Measurements from ENCODE around the gene ZBTB45. TPM values are rescaled to one million over a fixed set of nuclear protein-coding genes. Genes with fewer than 3 reads are reported as not detected.

Gene ZBTB45
- total RNA-seq, 1 experiment from 2014 or later: 12.0 TPM

DNA sequence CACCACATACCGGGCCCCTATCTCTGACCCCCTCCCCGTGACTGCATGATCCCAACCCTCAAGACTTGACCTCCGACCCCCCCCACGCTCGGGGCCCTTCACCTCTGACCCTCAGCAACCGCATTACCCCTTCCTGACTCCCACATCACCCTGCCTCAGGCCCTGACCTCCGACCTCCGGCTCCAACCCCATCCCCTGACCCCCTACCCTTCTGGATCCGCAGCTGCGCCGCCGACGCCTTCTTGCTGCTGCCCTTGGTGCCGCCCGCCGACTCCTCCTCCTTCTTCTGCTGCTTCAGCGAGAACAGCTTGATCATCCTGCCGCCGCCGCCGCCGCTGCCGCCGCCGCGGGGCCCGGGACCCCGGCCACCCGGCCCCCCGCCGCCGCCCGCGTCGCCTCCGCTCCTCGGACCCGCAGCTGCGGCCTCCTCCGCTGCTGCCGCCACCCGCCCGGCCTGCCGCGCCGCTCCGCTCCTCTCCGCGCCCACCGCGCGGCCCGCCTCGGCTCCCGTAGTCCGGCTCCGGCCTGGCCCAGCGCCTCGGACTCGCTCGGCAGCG, 38.5 kb upstream of the ZBTB45 start, which contains the start of gene UBE2M (continued):
- TF ChIP-seq ZFX (IDR thresholded peaks at IDR 0.05): no peak; the same call in none of the 2 replicates
- TF ChIP-seq EGR1 (IDR thresholded peaks at IDR 0.05; ENCODE audit: low read depth): no peak
- TF ChIP-seq SRF (IDR thresholded peaks at IDR 0.05; ENCODE audit: low read depth): no peak
- no peak for TF ChIP-seq JUND (IDR thresholded peaks at IDR 0.05)
- no peak for TF ChIP-seq RAD21 (IDR thresholded peaks at IDR 0.05; ENCODE audit: low read depth)
- no peak for TF ChIP-seq CBX3 (IDR thresholded peaks at IDR 0.05; ENCODE audit: low read depth)
- TF ChIP-seq YY1 (IDR thresholded peaks at IDR 0.05; ENCODE audit: extremely low read depth, insufficient replicate concordance, low read depth, low read length): peak; percentile 17
- TF ChIP-seq EZH2 (IDR thresholded peaks at IDR 0.05): no peak
- no peak for TF ChIP-seq FOSL1 (IDR thresholded peaks at IDR 0.05; ENCODE audit: low read depth)

DNA sequence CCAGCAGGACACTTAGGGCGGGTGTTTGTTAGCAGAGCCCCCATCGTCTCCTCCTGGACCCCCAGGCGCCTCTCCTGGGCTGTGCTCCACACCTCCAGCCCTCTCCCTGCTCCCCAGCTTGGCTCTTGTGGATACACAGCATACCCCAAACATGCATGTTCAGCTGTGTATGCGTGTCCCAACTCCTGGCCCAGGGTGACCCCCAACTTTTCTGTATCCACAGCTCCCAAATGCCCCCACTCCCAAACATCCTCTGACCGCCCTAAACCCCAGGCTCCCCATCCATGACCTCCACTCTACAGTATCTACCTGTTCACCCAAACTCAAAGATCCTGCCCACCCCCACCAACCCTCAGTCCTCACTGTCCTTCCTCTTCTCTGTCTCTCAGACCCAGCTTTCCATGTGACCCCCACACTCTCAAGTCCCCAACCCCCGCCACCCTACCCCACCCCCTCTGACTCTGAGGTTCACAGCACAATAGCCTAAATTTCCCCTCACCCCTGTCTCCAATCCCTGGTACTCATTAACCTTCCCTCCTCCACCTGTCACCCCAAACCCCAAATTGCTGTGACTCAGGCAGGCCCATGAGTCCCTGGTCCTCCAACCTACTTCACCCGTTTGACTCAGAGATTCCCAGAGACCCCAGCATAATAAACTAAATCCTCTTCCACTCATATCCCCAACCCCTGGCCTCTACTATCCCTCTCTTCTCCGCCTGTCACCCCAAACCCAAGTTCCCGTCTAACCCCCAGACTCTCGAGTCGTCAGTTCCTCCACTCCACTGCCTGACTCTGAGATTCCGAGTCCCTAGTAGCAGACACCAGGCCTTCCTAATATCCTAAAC, 37.8 kb upstream of the ZBTB45 start:
- Histone ChIP-seq H3K4me2 (ENCODE audit: low read length) (peak overlapping the region; percentile 92), H3K4me1 (ENCODE audit: control insufficient read depth in 1 of 2, insufficient read depth in 2 of 2, low read length in 2 of 2) (peaks cover 26 to 52% of the 10 kb centered on the region in 2 experiments), H2AFZ (ENCODE audit: low read depth, low read length, poor library complexity, severe bottlenecking) (no peak overlapping the region), H3K4me3 (replicated peaks in 1 of 2; ENCODE audit: low read depth in 1 of 2, low read length in 2 of 2) (peak overlapping the region; percentile 74 to 99), H3K36me3 (ENCODE audit: control insufficient read depth in 1 of 2, insufficient read depth in 2 of 2, low read length in 2 of 2) (peaks cover 10 to 20% of the 10 kb centered on the region in 2 experiments; a peak in 2 of 4 replicates), H3K9ac (ENCODE audit: low read length) (peak overlapping the region; percentile 94), H4K20me1 (ENCODE audit: insufficient read depth) (no peaks in the 10 kb centered on the region), H3K27me3 (ENCODE audit: insufficient read depth, low read length) (no peaks in the 10 kb centered on the region), H3K79me2 (ENCODE audit: insufficient read depth, low read length) (peaks cover 61% of the 10 kb centered on the region), H3K9me3 (ENCODE audit: control insufficient read depth in 1 of 2, insufficient read depth in 1 of 2, low read depth in 1 of 2, low read length in 2 of 2) (no peaks in the 10 kb centered on the region), H3K9me2 (ENCODE audit: insufficient read depth) (no peaks in the 10 kb centered on the region), H3K27ac (ENCODE audit: low read depth, low read length) (peak overlapping the region; percentile 98)
- DNase-seq (ENCODE audit: low read depth, low spot score) (no peak), ATAC-seq (no peak)
- ChIA-PET POLR2A (no interaction called here), RAD21 (ENCODE audit: low non-redundant PET in 1 of 2, low total read pairs in 2 of 2, uncharacterized antibody in 2 of 2, unreplicated experiment in 2 of 2) (no interaction called here), CTCF (no interaction called here)
- TF ChIP-seq POLR2AphosphoS5 (IDR thresholded peaks at IDR 0.05; ENCODE audit: low read depth, low read length) (no peak), ZNF274 (IDR thresholded peaks at IDR 0.05; ENCODE audit: low read depth, low read length) (no peak), ELF1 (IDR thresholded peaks at IDR 0.05; ENCODE audit: borderline replicate concordance, low read depth) (no peak), TCF7L2 (IDR thresholded peaks at IDR 0.05; ENCODE audit: borderline replicate concordance, extremely low read depth, insufficient read depth, insufficient read length) (no peak), EZH2phosphoT487 (IDR thresholded peaks at IDR 0.05; ENCODE audit: borderline replicate concordance) (no peak)
- TF ChIP-seq, protein P1, sequence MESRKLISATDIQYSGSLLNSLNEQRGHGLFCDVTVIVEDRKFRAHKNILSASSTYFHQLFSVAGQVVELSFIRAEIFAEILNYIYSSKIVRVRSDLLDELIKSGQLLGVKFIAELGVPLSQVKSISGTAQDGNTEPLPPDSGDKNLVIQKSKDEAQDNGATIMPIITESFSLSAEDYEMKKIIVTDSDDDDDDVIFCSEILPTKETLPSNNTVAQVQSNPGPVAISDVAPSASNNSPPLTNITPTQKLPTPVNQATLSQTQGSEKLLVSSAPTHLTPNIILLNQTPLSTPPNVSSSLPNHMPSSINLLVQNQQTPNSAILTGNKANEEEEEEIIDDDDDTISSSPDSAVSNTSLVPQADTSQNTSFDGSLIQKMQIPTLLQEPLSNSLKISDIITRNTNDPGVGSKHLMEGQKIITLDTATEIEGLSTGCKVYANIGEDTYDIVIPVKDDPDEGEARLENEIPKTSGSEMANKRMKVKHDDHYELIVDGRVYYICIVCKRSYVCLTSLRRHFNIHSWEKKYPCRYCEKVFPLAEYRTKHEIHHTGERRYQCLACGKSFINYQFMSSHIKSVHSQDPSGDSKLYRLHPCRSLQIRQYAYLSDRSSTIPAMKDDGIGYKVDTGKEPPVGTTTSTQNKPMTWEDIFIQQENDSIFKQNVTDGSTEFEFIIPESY (IDR thresholded peaks at IDR 0.05; ENCODE audit: extremely low read depth, insufficient replicate concordance, low read length): no peak
- TF ChIP-seq, protein P2, sequence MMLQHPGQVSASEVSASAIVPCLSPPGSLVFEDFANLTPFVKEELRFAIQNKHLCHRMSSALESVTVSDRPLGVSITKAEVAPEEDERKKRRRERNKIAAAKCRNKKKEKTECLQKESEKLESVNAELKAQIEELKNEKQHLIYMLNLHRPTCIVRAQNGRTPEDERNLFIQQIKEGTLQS (IDR thresholded peaks at IDR 0.05): no peak
- TF ChIP-seq, protein P3, sequence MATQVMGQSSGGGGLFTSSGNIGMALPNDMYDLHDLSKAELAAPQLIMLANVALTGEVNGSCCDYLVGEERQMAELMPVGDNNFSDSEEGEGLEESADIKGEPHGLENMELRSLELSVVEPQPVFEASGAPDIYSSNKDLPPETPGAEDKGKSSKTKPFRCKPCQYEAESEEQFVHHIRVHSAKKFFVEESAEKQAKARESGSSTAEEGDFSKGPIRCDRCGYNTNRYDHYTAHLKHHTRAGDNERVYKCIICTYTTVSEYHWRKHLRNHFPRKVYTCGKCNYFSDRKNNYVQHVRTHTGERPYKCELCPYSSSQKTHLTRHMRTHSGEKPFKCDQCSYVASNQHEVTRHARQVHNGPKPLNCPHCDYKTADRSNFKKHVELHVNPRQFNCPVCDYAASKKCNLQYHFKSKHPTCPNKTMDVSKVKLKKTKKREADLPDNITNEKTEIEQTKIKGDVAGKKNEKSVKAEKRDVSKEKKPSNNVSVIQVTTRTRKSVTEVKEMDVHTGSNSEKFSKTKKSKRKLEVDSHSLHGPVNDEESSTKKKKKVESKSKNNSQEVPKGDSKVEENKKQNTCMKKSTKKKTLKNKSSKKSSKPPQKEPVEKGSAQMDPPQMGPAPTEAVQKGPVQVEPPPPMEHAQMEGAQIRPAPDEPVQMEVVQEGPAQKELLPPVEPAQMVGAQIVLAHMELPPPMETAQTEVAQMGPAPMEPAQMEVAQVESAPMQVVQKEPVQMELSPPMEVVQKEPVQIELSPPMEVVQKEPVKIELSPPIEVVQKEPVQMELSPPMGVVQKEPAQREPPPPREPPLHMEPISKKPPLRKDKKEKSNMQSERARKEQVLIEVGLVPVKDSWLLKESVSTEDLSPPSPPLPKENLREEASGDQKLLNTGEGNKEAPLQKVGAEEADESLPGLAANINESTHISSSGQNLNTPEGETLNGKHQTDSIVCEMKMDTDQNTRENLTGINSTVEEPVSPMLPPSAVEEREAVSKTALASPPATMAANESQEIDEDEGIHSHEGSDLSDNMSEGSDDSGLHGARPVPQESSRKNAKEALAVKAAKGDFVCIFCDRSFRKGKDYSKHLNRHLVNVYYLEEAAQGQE (IDR thresholded peaks at IDR 0.05; ENCODE audit: low read depth): no peak
- no TSS peak for BruUV-seq (replicated peaks)
- intact Hi-C loops (cut with micrococcal nuclease): no loop called here
